AG04450 (cell line): ENCODE measurements around the gene MSH3. TPM values are rescaled to one million over a fixed set of nuclear protein-coding genes. Genes with fewer than 3 reads are reported as not detected.
A peak's percentile ranks its signal among the peaks of the same experiment; 100 is the strongest.

Experiments used
- CTCF ChIA-PET: fragments of 300-600, 350-600 bp; formaldehyde crosslinking; extraction: SDS; loops from one replicate; lab custom pipeline; 2022; ENCODE audit warnings: antibody characterized with exemption, inconsistent platforms; lab: Charles Lee
- POLR2A ChIA-PET: fragments of 350-600 bp; formaldehyde crosslinking; extraction: SDS; loops from one replicate; lab custom pipeline; 2021; ENCODE audit warnings: antibody characterized with exemption, inconsistent platforms; lab: Yijun Ruan, JAX
- DNase-seq: peaks from one replicate; pipeline ENCODE4 v3.0.0-alpha.2; 2011; ENCODE audit warnings: low read depth, low spot score
- H3K27ac ChIP-seq: one replicate; pipeline ENCODE4 v1.5.1; 2012; ENCODE audit warnings: low read depth, low read length, control low read depth
- H3K27me3 ChIP-seq: one replicate; pipeline ENCODE4 v1.6.0; 2012; ENCODE audit warnings: low read length; ENCODE audit not compliant: control insufficient read depth, insufficient read depth
- H3K4me3 ChIP-seq: 2 replicates; pipeline ENCODE4 v1.5.1; 2011; ENCODE audit warnings: mild to moderate bottlenecking, low read depth, low read length, control low read depth
- H3K9me3 ChIP-seq: 2 replicates; pipeline ENCODE4 v1.5.1; 2012; ENCODE audit warnings: low read length; ENCODE audit not compliant: control insufficient read depth, insufficient read depth
- polyA minus RNA-seq: library from RNA; depleted of rRNA, polyadenylated mRNA; stranded (reverse); fragments of >200 nt; gene quantifications from 2 replicates; pipeline ENCODE4 v1.2.3, GENCODE V29; 2011; rRNA and poly(A)+ RNA removed
- polyA plus RNA-seq: library from polyadenylated mRNA; depleted of rRNA; stranded (reverse); fragments of >200 nt; gene quantifications from 2 replicates; pipeline ENCODE4 v1.2.3, GENCODE V29; 2011; rRNA removed
- TF ChIP-seq, protein P1 (sequence below): IDR thresholded peaks from 2 replicates; pipeline ENCODE4 v1.5.1; 2011; ENCODE audit warnings: low read depth, low read length, control low read depth, inconsistent platforms

Gene MSH3
- polyA plus RNA-seq: 7.2 and 10.8 TPM in 2 replicates
- polyA minus RNA-seq: 6.1 and 10.9 TPM in 2 replicates

GRCh38 chr5:80654391-80655230 lies at the start of gene MSH3, which contains the start of gene DHFR:
TSS of gene MSH3 (plus strand) at chr5:80654652. CDS start at chr5:80654728, 76 bp downstream.
TSS of gene DHFR (minus strand) at chr5:80654983. CDS start at chr5:80654489, 494 bp downstream.
- peak; percentile 72 for DNase-seq
- ChIA-PET POLR2A (no interaction called here), CTCF (interaction anchor here (0.6 to 0.7 kb wide), 4 partner anchors 290 to 1619 kb away, joined by 3 to 5 read pairs (median 4); no protein-coding TSS in a partner anchor)
- Histone ChIP-seq H3K27ac (peak within 1 kb of the TSS; percentile 68), H3K9me3 (no peaks in the 10 kb centered on the region), H3K4me3 (peak within 1 kb of the TSS; percentile 90), H3K27me3 (no peaks in the 10 kb centered on the region)
- TF ChIP-seq, protein P1, sequence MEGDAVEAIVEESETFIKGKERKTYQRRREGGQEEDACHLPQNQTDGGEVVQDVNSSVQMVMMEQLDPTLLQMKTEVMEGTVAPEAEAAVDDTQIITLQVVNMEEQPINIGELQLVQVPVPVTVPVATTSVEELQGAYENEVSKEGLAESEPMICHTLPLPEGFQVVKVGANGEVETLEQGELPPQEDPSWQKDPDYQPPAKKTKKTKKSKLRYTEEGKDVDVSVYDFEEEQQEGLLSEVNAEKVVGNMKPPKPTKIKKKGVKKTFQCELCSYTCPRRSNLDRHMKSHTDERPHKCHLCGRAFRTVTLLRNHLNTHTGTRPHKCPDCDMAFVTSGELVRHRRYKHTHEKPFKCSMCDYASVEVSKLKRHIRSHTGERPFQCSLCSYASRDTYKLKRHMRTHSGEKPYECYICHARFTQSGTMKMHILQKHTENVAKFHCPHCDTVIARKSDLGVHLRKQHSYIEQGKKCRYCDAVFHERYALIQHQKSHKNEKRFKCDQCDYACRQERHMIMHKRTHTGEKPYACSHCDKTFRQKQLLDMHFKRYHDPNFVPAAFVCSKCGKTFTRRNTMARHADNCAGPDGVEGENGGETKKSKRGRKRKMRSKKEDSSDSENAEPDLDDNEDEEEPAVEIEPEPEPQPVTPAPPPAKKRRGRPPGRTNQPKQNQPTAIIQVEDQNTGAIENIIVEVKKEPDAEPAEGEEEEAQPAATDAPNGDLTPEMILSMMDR: 0 out of 2 replicates have a peak, but pooled peaks have one; percentile 7

DNA sequence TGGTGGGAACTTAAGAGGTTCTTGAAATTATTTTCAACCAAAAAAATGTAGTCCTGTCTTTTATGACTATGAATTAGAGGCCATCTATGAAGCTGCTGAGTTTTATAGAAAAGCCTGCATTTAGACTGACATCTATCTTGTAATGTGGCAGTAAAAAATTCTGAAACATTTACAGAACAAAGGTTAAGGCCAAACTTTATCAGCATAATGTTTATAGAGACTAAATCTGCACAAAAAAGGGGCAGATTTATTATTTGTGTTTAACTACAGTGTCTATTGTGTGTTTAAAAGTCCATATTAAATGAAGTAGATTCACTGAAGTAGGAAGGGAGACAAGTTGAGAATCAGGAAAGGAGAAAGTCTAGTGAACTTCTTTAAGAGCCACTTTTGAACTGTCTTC lies 47.1 kb upstream of the MSH3 start:
- DNase-seq: no peak
- Histone ChIP-seq H3K27ac (no peak overlapping the region), H3K9me3 (no peaks in the 10 kb centered on the region), H3K4me3 (no peak overlapping the region), H3K27me3 (no peaks in the 10 kb centered on the region)
- POLR2A ChIA-PET: no interaction called here
- CTCF ChIA-PET: no interaction called here
- TF ChIP-seq, protein P1: no peak

GRCh38 chr5:80607832-80608231 lies 46.6 kb upstream of the MSH3 start:
- CTCF ChIA-PET: no interaction called here
- POLR2A ChIA-PET: no interaction called here

GRCh38 chr5:80608731-80609130 lies 45.7 kb upstream of the MSH3 start:
- H3K27me3 ChIP-seq: no peaks in the 10 kb centered on the region
- H3K4me3 ChIP-seq: no peak overlapping the region
- no peak overlapping the region for H3K27ac ChIP-seq
- ChIA-PET CTCF (no interaction called here), POLR2A (no interaction called here)
- DNase-seq: no peak
- no peaks in the 10 kb centered on the region for H3K9me3 ChIP-seq
- TF ChIP-seq, protein P1: no peak

More at GRCh38 chr5:80607832-80608231, 46.6 kb upstream of the MSH3 start:
- H3K4me3 ChIP-seq: no peak overlapping the region
- no peak for DNase-seq
- no peak overlapping the region for H3K27ac ChIP-seq
- TF ChIP-seq, protein P1: no peak
- no peaks in the 10 kb centered on the region for H3K27me3 ChIP-seq
- no peaks in the 10 kb centered on the region for H3K9me3 ChIP-seq

DNA sequence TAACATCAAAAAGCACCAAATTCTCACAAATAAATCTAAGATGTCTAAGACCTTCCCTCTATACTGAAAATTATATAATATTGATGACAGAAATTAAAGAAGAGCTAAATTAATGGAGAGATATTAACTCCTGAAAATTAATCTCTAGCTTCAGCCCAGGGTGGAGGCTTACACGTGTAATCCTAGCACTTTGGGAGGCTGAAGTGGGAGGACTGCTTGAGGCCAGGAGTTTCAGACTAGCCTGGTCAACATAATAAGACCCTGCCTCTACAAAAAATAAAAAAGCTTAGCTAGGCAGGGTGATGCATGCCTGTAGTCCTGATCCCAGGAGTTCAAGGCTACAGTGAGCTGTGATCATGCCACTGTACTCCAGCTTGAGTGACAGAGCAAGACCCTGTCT lies 44.8 kb upstream of the MSH3 start:
- ChIA-PET CTCF (no interaction called here), POLR2A (no interaction called here)
- TF ChIP-seq, protein P1: no peak
- Histone ChIP-seq H3K27ac (no peak overlapping the region), H3K4me3 (no peak overlapping the region), H3K27me3 (no peaks in the 10 kb centered on the region), H3K9me3 (no peaks in the 10 kb centered on the region)
- no peak for DNase-seq
